ENCODE measurements around the gene MID2. TPM values are rescaled to one million over a fixed set of nuclear protein-coding genes. Genes with fewer than 3 reads are reported as not detected.

The MID2 gene
- total RNA-seq, 1 donor from 2014 or later: 14.2 TPM

DNA sequence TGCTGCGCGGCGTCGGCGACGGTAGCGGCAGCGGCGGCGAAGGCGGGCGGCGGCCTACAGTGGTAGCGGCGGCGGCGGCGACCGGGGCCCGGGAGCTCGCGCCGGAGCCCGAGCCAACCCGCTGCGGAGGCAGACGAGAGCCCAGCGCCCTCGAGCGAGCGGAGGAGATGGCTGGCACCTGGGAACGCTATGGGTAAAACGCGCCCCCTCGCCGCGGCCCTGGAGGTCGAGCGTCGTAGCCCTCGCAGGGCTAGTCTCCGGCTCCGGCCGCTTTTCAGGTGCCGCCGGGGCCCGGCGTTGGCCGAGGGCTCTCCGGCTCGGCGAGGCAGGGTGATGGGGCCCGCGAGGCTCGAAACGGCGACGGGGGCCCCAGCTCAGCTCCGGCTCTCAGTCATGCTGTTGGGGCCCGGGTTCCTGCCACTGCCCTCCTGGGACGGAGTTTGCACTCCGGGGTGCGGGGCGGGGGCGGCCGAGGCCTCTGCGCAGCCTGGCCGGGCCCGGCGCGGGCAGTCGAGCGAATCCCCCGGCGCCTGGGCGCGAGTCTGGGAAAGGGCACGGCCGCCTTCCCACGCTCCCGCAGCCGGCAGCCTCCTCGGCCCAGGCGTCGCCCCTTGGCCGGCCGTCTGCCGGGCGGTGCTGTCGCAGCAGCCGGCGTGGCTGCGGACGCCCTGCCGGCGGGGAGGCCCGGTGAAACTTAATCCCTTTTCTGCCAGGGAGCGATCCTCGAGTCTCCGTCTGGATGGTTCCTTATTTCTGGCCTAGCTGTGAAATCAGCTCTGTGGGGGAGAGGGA lies 768 bp downstream of the MID2 start:
- Histone ChIP-seq H3K27me3 (ENCODE audit: control insufficient read depth, insufficient read depth, low read length) (no peaks in the 10 kb centered on the region), H3K36me3 (ENCODE audit: control insufficient read depth, insufficient read depth, low read length) (no peaks in the 10 kb centered on the region), H3K4me3 (ENCODE audit: low read depth, low read length) (peak overlapping the region; percentile 48)
- DNase-seq (ENCODE audit: low read depth): no peak
- TF ChIP-seq, protein P1, sequence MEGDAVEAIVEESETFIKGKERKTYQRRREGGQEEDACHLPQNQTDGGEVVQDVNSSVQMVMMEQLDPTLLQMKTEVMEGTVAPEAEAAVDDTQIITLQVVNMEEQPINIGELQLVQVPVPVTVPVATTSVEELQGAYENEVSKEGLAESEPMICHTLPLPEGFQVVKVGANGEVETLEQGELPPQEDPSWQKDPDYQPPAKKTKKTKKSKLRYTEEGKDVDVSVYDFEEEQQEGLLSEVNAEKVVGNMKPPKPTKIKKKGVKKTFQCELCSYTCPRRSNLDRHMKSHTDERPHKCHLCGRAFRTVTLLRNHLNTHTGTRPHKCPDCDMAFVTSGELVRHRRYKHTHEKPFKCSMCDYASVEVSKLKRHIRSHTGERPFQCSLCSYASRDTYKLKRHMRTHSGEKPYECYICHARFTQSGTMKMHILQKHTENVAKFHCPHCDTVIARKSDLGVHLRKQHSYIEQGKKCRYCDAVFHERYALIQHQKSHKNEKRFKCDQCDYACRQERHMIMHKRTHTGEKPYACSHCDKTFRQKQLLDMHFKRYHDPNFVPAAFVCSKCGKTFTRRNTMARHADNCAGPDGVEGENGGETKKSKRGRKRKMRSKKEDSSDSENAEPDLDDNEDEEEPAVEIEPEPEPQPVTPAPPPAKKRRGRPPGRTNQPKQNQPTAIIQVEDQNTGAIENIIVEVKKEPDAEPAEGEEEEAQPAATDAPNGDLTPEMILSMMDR (IDR thresholded peaks at IDR 0.05; ENCODE audit: insufficient read depth, low read length, poor library complexity, severe bottlenecking): no peak

DNA sequence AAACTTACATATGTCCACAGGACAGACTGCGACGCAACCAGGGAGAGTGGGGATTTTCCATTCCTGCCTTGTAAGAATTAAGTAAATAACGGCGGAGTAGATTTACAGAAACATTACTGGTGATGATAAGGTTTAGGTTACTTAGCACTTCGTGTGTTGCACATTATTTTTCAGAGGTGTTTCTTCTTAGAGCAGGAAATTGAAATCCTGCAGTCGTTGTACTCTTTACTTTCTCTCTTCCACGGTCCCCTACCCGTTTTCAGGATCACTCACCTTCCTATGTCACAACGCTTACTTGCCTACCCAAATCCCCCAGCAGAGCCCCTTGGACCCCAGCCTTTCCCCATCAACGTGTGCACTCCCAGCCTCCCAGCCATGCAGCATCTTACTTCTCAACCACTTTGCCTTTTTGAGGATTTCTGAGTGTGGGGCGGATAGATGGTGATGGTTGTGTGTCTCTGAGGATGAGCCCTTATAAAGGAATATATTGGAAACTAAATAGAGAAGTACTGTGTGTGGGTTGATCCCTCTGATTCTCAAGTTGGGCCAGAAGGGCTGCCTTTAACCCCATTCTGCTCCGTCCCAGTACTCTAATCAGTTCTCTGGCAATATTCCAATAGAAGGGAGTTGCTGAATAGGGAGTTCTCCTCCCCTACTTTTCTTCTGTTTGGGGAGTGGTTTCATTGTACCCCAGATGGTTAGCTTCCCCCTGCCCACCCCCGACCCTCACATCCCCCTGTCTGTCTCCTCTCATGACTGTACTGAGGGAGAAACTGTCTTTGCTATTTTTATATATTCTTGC lies 1.6 kb downstream of the MID2 start:
- Histone ChIP-seq H3K36me3 (ENCODE audit: control insufficient read depth, insufficient read depth, low read length) (no peaks in the 10 kb centered on the region), H3K4me3 (ENCODE audit: low read depth, low read length) (peak overlapping the region; percentile 48), H3K27me3 (ENCODE audit: control insufficient read depth, insufficient read depth, low read length) (no peaks in the 10 kb centered on the region)
- TF ChIP-seq, protein P1 (IDR thresholded peaks at IDR 0.05; ENCODE audit: insufficient read depth, low read length, poor library complexity, severe bottlenecking): no peak
- no peak for DNase-seq (ENCODE audit: low read depth)

DNA sequence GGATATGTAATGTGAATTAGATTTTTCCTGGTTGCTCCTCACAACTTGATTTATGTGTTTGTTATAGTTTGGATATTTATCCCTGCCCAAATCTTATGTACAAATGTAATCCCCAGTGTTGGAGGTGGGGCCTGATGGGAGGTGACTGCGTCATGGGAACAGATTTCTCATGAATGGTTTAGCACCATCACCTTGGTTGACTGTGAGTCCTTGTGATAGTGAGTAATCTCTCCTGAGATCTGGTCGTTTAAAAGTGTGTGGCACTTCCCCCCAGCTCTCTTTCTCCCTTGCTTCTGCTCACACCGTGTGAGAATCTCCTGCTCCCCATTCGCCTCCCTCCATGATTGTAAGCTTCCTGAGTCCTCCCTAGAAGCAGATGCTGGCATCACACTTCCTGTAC lies 2.2 kb downstream of the MID2 start:
- TF ChIP-seq, protein P1 (IDR thresholded peaks at IDR 0.05; ENCODE audit: insufficient read depth, low read length, poor library complexity, severe bottlenecking): no peak
- Histone ChIP-seq H3K36me3 (ENCODE audit: control insufficient read depth, insufficient read depth, low read length) (no peaks in the 10 kb centered on the region), H3K27me3 (ENCODE audit: control insufficient read depth, insufficient read depth, low read length) (no peaks in the 10 kb centered on the region), H3K4me3 (ENCODE audit: low read depth, low read length) (no peak overlapping the region)
- DNase-seq (ENCODE audit: low read depth): no peak

DNA sequence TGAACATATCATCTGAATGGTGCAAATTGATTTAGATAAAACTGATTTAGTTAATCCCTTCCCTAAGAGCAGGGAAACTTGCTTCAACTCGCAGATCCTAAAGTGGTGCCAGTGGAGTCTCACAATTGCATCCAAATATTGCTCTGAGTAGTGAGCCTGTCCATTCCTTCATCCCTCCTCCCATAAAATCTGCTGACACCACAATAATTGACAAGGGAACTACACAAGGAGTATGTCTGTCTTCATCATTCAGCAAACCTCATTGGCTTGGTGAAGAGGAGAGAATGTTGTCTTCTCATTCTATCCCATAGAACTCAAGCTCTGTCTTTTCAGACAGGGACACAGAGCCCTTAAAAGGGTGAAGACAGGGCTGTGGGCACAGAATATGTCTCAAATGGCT lies 4.2 kb downstream of the MID2 start:
- H3K27me3 ChIP-seq (ENCODE audit: control insufficient read depth, insufficient read depth, low read length): no peaks in the 10 kb centered on the region
- TF ChIP-seq, protein P1 (IDR thresholded peaks at IDR 0.05; ENCODE audit: insufficient read depth, low read length, poor library complexity, severe bottlenecking): no peak
- no peaks in the 10 kb centered on the region for H3K36me3 ChIP-seq (ENCODE audit: control insufficient read depth, insufficient read depth, low read length)
- H3K4me3 ChIP-seq (ENCODE audit: low read depth, low read length): no peak overlapping the region
- no peak for DNase-seq (ENCODE audit: low read depth)

DNA sequence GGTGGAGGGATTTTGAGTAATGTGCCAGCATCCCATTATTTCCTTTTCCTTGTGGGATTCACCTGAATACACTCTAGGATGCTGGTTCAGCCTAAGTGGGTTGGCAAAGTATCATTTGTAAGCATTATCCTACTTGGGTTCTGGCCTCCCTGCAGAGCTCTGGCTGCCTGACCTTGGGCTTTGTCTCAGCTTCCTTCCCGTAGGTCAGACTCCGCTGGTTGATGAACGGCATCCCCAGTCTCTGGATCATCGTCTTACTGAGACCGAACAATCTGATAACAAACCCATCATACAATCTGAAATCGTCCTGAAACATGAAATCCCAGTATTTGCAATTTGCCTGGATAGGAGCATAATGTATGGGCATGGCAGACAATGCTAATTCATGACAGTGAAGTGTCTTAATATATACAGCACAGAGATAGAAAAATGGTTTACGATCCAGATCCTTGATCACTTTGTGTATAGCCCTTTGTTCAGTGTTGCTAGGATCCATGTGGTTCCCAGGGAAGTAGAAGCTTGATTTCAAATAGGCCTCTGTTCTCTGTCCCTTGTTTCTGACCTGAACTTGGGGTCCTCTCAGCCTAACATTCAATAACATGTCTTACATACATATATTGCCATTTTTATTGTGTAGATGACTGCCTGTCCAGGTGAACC lies 5.5 kb downstream of the MID2 start:
- H3K36me3 ChIP-seq (ENCODE audit: control insufficient read depth, insufficient read depth, low read length): no peaks in the 10 kb centered on the region
- DNase-seq (ENCODE audit: low read depth): no peak
- no peak overlapping the region for H3K4me3 ChIP-seq (ENCODE audit: low read depth, low read length)
- no peaks in the 10 kb centered on the region for H3K27me3 ChIP-seq (ENCODE audit: control insufficient read depth, insufficient read depth, low read length)
- TF ChIP-seq, protein P1 (IDR thresholded peaks at IDR 0.05; ENCODE audit: insufficient read depth, low read length, poor library complexity, severe bottlenecking): no peak
